Measurements from ENCODE around the gene ZNF587. TPM values are rescaled to one million over a fixed set of nuclear protein-coding genes. Genes with fewer than 3 reads are reported as not detected.
"Not testable (repeated sequence)": the region's sequence is repeated elsewhere in the genome, so short reads cannot be mapped to it uniquely, and the experiment has no call there.

ZNF587 gene
- total and polyA plus RNA-seq, 2 experiments from 2014 or later, result 8.8 to 36.8 TPM

GRCh38 chr19:57825511-57825910, 24.1 kb upstream of the ZNF587 start:
- no peak overlapping the region for H3K4me2 ChIP-seq
- H3K9me3 ChIP-seq (ENCODE audit: low read depth), result no peaks in the 10 kb centered on the region
- no peaks in the 10 kb centered on the region for H3K36me3 ChIP-seq (replicated peaks; ENCODE audit: insufficient read depth, low read depth)
- TF ChIP-seq, protein P1, sequence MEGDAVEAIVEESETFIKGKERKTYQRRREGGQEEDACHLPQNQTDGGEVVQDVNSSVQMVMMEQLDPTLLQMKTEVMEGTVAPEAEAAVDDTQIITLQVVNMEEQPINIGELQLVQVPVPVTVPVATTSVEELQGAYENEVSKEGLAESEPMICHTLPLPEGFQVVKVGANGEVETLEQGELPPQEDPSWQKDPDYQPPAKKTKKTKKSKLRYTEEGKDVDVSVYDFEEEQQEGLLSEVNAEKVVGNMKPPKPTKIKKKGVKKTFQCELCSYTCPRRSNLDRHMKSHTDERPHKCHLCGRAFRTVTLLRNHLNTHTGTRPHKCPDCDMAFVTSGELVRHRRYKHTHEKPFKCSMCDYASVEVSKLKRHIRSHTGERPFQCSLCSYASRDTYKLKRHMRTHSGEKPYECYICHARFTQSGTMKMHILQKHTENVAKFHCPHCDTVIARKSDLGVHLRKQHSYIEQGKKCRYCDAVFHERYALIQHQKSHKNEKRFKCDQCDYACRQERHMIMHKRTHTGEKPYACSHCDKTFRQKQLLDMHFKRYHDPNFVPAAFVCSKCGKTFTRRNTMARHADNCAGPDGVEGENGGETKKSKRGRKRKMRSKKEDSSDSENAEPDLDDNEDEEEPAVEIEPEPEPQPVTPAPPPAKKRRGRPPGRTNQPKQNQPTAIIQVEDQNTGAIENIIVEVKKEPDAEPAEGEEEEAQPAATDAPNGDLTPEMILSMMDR (IDR thresholded peaks at IDR 0.05; ENCODE audit: poor library complexity), result no peak
- no peak for TF ChIP-seq EZH2 (IDR thresholded peaks at IDR 0.05; ENCODE audit: borderline replicate concordance)
- TF ChIP-seq EZH2phosphoT487 (IDR thresholded peaks at IDR 0.05; ENCODE audit: low read depth, severe bottlenecking, unreplicated experiment), result no peak
- DNase-seq (ENCODE audit: low spot score), result no peak
- H4K20me1 ChIP-seq (ENCODE audit: insufficient read depth, poor library complexity, severe bottlenecking), result no peaks in the 10 kb centered on the region
- no peaks in the 10 kb centered on the region for H3K27me3 ChIP-seq
- H3K27ac ChIP-seq, result no peak overlapping the region
- WGBS (ENCODE audit: low lambda C conversion rate, missing lambda C conversion rate), result 94% methylated on average over 6 of the region's 6 CpGs
- H3K4me3 ChIP-seq, result no peak overlapping the region
- peaks cover 88% of the 10 kb centered on the region for H3K79me2 ChIP-seq
- H3K4me1 ChIP-seq (ENCODE audit: insufficient read depth), result peaks cover 48% of the 10 kb centered on the region
- H2AFZ ChIP-seq, result no peak overlapping the region
- H3K9me2 ChIP-seq (replicated peaks; ENCODE audit: insufficient read depth), result no peaks in the 10 kb centered on the region

DNA sequence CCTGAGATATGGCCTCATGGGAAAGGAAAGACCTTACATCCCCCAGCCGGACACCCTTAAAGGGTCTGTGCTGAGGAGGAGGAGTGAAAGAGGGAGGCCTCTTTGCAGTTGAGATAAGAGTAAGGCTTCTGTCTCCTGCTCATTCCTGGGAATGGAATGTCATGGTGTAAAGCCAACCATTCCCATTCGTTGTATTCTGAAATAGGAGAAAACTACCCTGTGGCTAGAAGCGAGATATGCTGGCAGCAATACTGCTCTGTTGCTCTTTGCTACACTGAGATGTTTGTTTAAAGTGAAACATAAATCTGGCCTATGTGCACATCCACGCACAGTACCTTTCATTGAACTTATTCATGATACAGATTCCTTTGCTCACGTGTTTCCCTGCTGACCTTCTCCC, 20.3 kb upstream of the ZNF587 start:
- Histone ChIP-seq H3K27me3 (no peaks in the 10 kb centered on the region), H3K9me2 (replicated peaks; ENCODE audit: insufficient read depth) (no peaks in the 10 kb centered on the region), H3K4me2 (peak overlapping the region; percentile 86), H3K9me3 (ENCODE audit: low read depth) (no peaks in the 10 kb centered on the region), H3K27ac (peak overlapping the region; percentile 94), H4K20me1 (ENCODE audit: insufficient read depth, poor library complexity, severe bottlenecking) (no peaks in the 10 kb centered on the region), H3K36me3 (replicated peaks; ENCODE audit: insufficient read depth, low read depth) (no peaks in the 10 kb centered on the region), H3K4me1 (ENCODE audit: insufficient read depth) (peaks cover 29% of the 10 kb centered on the region), H2AFZ (no peak overlapping the region), H3K4me3 (no peak overlapping the region), H3K79me2 (peaks cover 75% of the 10 kb centered on the region)
- peak; percentile 31 for DNase-seq (ENCODE audit: low spot score)
- TF ChIP-seq, protein P1 (IDR thresholded peaks at IDR 0.05; ENCODE audit: poor library complexity), result no peak
- no peak for TF ChIP-seq EZH2 (IDR thresholded peaks at IDR 0.05; ENCODE audit: borderline replicate concordance)
- 27% methylated on average over 5 of the region's 5 CpGs for WGBS (ENCODE audit: low lambda C conversion rate, missing lambda C conversion rate)

DNA sequence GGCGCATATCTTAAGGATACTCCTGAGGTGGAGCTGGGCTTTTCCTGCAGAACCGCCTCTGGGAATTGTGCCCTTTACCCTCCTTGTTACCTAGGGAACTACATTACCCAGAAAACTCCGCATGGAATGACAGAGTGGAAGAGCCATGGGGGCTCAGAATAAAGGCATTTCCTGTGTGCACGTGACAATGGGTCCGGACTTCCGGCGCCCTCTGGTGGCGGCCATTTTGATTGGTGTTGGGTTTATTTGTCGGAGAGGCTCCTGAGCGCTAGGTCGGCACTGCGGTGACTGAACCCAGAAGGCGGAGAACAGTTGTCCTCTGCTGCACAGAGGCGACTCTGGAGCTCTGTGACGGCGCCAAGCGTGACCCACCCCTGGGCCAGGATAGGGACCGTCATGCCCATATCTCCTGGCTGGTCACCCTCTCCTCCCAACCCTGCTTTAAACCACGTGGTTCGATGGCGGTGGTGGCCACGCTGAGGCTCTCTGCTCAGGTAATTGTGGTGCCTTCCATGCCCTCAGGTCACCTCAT, 19.5 kb upstream of the ZNF587 start, which contains the start of gene ZNF587B:
ZNF587B (plus strand) TSS at position 229 of the 532 bp plus-strand sequence; CDS start at position 459, 230 bp downstream.
- Histone ChIP-seq H3K36me3 (replicated peaks; ENCODE audit: insufficient read depth, low read depth) (no peaks in the 10 kb centered on the region), H3K79me2 (peaks cover 66% of the 10 kb centered on the region), H3K4me1 (ENCODE audit: insufficient read depth) (peaks cover 23% of the 10 kb centered on the region), H3K9me2 (replicated peaks; ENCODE audit: insufficient read depth) (no peaks in the 10 kb centered on the region), H4K20me1 (ENCODE audit: insufficient read depth, poor library complexity, severe bottlenecking) (no peaks in the 10 kb centered on the region), H3K27me3 (no peaks in the 10 kb centered on the region), H3K4me3 (peak within 1 kb of the TSS; percentile 46), H3K4me2 (peak within 1 kb of the TSS; percentile 86), H3K27ac (peak within 1 kb of the TSS; percentile 94), H3K9me3 (ENCODE audit: low read depth) (no peaks in the 10 kb centered on the region), H2AFZ (peak within 1 kb of the TSS; percentile 41)
- WGBS (ENCODE audit: low lambda C conversion rate, missing lambda C conversion rate), result 6% methylated on average over 22 of the region's 22 CpGs
- peak; percentile 90 for DNase-seq (ENCODE audit: low spot score)
- no peak for TF ChIP-seq EZH2 (IDR thresholded peaks at IDR 0.05; ENCODE audit: borderline replicate concordance)
- TF ChIP-seq, protein P1 (IDR thresholded peaks at IDR 0.05; ENCODE audit: poor library complexity), result peak; percentile 45

DNA sequence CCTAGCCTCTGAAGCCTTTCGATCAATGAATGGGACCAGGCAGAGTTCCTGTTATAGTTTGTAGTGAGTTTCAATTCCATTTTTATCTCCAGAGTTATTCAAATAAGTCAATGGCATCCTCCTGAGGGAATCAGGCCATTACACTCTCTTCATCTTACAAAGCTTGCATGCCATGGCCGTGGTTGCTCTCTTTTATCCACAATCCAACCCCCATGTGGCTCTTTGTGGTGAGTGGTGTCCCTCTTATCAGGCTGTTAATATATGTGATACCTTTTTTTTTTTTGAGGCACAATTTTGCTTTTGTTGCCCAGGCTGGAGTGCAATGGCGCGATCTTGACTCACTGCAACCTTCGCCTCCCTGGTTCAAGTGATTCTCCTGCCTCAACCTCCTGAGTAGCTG, 12.7 kb upstream of the ZNF587 start:
- DNase-seq (ENCODE audit: low spot score); H3K27ac ChIP-seq; H3K9me3 ChIP-seq (ENCODE audit: low read depth); H2AFZ ChIP-seq; H3K4me3 ChIP-seq; H3K9me2 ChIP-seq (replicated peaks; ENCODE audit: insufficient read depth); H3K4me2 ChIP-seq; H3K4me1 ChIP-seq (ENCODE audit: insufficient read depth); H3K36me3 ChIP-seq (replicated peaks; ENCODE audit: insufficient read depth, low read depth); H3K27me3 ChIP-seq; H4K20me1 ChIP-seq (ENCODE audit: insufficient read depth, poor library complexity, severe bottlenecking): not testable (repeated sequence)
- peaks cover 55% of the 10 kb centered on the region for H3K79me2 ChIP-seq
- WGBS (ENCODE audit: low lambda C conversion rate, missing lambda C conversion rate), result 97% methylated on average over 5 of the region's 5 CpGs

- not testable (repeated sequence) for H3K4me2 ChIP-seq; H3K36me3 ChIP-seq (replicated peaks; ENCODE audit: insufficient read depth, low read depth); DNase-seq (ENCODE audit: low spot score); H3K27ac ChIP-seq; H3K9me3 ChIP-seq (ENCODE audit: low read depth); H2AFZ ChIP-seq; H3K4me1 ChIP-seq (ENCODE audit: insufficient read depth); H3K4me3 ChIP-seq; H3K9me2 ChIP-seq (replicated peaks; ENCODE audit: insufficient read depth); H3K27me3 ChIP-seq
- Histone ChIP-seq H3K79me2 (peaks cover 62% of the 10 kb centered on the region), H4K20me1 (ENCODE audit: insufficient read depth, poor library complexity, severe bottlenecking) (peaks cover 17% of the 10 kb centered on the region)
- 91% methylated on average over 5 of the region's 5 CpGs for WGBS (ENCODE audit: low lambda C conversion rate, missing lambda C conversion rate)
These were observed 11.0 kb upstream of the ZNF587 start for GRCh38 chr19:57838622-57839191.
